DMS 273 treated with DMSO at 0.1 percent for 48 hours (cell line): Measurements from ENCODE around the gene ZNF697.
"Not testable (repeated sequence)": the region's sequence is repeated elsewhere in the genome, so short reads cannot be mapped to it uniquely, and the experiment has no call there.

Experiments
- DNase-seq: peaks from one replicate; lab custom pipeline; 2025; lab: John Stamatoyannopoulos, UW

Gene ZNF697

DNA sequence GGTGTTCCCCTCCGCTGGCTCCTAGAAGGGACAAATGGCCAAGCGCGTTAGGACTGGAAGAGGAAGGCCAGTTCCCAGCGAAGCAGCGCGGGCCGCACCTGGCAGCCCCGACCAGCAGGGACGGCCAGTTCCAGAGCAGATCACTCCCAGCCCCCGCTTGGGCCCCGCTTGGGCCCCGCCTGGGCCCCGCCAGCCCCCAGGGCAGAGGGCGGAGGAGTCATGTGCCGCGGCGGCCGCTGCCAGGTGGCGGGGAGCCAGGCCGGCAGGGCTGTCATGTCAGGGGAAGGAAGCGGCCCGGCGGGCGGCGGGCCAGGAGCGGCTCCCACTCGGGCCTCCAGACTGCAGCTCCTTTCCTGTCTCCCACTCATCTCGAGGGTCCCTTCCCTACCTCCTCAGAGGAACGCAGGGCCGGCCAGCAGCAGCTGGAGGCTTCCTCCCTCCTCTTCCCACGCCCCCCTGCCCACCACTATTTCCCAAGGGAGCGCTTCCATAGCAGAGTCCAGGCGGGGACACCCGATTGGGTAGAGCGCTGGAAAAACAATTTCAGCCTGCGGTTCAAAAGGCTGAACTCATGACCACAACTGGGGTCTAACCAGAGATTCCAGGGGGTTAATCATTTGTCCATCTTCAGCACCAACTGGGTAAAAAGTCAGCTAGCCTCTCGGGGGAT, 16.5 kb downstream of the ZNF697 start:
- no peak for DNase-seq

DNA sequence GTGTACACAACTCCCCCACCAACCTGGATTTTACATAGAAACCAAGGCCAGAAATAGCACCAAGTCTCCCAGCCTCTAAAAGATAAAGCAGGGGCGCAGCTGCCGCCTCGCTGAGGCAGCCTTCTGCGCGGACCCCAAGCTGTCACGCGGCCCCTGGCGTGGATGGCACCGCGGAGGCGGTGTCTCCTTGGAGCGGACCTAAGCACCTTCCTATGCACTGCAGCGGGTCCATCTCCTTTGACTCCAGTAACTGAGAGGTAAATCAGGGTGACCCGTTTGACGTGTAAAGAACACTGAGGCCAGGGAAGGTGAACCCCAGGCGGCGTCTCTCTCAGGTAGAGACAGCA, 17.0 kb downstream of the ZNF697 start:
- no peak for DNase-seq

DNA sequence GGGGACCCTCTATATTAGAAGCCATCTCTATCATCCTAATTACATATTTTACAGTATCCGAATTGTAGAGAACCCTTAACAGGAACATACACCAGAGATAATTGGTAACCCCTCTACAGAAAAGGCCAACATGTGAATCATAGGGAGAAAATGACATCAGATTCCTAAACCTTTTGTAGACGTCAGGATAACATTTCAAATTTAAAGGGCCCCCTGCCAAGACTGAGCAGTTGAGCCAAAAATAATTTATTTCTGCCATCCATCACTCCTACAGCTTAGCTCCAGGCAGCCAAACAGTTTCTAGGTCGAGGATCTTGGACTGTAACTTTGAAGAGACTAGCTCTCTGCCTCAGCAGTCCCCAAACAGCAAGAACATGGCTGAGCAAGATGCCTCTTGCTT, 21.2 kb downstream of the ZNF697 start:
- DNase-seq, result no peak

DNA sequence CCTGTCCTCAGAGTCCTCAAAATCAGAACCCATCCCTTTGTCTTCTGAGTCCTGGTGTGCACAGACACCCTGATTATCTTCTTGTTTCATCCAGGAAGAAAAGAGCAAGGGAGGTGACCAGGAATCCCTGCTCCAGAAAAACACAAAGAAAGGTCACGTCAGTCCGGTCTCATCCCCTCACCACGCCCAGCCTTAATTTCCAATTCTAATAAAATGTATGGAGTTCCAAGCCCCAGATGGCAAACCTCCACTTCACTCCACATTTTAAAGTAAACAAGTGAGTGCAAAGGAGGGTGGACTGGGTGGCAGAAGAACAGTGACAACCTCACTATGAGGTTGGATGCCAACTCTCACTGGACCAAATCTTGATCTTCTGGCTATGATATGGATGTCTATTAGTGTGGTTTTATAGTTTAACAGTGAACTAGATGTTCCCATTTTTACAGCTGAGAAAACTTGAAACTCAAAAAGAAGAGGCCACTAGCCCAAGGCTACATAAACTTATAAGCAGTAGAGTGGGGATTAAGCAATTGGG, 22.0 kb downstream of the ZNF697 start:
- no peak for DNase-seq

DNA sequence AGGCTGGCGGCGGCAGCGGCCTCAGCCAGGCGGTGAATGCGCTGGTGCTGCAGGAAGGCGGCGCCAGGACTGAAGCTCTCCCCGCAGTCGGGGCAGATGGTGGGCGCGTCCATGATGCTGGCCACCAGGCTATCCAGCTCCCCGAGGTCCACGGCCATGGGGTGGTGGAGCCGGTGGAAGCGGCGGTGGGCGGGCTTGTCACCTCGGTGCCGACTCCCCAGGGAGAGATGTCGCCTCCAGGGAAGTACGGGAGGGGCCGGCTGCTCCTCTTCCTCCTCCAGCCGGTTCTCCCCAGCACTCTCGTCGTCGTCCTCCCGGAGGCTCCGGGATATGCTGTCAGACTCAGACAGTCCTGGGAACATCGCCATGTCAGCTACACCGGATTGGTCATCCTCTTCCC, 24.4 kb downstream of the ZNF697 start:
- no peak for DNase-seq

DNA sequence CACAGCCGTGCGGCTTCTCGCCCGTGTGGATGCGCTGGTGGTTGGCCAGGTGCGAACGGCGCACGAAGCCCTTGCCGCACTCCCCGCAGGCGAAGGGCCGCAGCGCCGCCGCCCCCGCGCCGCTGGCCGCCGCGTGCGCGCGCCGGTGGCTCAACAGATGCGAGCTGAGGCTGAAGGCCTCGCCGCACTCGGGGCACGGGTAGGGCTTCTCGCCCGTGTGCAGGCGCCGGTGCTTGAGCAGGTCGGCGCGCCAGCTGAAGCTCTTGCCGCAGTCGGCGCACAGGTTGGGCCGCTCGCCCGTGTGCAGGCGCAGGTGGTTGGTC, 24.9 kb downstream of the ZNF697 start:
- DNase-seq, result no peak

DNA sequence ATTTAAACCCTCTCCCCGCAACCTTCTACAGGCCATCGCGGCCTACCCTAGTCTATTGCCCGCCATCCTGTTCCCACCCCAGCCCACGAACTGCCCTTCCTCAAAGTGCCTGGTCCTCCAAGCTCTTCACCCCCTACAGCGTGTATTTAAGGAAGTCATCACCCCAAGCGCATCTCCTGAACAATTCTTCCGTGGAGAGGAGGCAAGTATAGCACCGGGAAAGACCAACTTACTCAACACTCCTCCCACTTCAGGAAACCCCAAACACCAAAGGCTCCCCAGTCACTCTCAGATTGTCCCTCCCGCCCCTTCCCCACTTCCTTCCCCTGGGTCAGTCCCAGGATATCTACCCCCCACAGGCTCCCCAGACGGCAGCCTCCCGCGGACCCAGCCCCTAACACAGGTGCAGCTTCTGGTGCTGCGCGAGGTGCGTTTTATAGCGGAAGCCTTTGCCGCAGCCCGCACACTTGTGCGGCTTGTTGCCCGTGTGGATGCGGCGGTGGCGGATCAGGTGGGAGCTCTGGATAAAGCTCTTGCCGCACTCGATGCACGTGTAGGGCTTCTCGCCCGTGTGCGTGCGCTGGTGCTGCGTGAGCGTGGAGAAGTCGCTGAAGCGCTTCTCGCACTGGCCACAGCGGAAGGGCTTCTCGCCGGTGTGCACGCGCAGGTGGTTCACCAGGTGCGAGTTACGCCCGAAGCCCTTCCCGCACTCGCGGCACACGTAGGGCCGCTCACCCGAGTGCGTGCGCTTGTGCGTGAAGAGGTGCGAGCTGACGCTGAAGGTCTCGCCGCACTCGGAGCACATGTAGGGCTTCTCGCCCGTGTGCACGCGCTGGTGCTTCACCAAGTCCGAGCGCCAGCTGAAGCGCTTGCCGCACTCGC, 25.5 kb downstream of the ZNF697 start:
- DNase-seq, result no peak

DNA sequence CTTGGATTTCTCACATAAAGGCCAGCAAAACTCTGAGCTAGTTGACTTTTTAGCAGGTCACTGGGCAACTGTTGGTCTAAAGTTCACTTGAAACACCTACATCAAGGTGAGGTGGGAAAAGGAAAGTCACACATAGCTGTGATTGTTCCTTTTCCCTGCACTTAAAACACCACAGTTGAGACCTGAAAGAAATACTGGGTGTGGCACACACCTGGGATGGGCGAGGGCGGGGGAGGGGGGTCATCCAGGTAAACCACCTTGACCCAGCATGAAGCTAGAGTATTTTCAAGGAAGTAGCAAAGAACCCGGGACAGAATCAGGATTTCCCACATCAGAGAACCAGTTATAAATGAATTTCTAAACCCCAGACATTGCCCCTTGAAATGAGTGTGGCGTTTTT, 26.4 kb downstream of the ZNF697 start:
- DNase-seq, result no peak

DNA sequence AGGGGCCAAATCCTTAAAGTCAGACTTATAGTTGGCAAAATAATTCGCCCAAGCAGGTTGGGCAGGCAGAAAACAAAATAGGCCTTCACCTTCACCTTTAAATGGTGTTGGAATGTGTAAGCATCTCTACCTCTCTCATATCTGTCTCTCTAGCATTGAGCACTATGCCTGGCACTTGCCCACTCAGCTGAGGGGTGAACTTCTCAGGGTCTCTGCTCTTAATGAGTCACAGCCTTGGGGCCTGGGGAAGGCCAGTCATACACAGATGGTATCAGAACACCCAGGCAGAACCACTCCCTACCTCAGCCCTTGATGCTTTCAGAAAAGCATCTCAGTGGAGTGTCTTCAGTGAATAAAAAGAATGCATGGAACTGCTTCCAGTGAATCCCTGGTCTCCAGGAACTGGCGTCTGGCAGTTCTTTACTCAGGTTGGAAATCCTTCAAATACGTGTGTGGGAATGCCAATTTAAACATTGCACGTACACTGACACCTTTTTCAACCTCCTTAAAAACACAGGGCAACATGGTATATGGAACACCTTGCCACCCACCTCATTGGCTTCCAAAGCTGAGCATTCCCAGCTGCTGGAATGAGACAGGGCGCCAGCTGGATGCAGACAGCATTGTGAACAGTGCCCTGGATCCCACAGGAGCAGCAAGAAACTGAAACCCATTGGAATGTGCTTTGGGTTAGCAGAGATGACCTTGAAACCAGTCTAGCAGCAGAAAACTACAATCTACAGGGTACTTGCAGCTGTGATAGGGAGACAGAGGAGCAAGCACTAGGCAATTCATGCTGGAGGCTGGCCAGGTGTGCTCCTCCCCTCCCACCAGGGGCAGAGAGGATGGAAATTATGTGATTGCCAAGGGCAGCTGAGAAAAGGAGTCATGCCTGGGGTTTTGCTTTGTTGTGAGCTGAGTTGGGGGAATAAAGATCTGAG, 30.0 kb downstream of the ZNF697 start:
- no peak for DNase-seq

DNA sequence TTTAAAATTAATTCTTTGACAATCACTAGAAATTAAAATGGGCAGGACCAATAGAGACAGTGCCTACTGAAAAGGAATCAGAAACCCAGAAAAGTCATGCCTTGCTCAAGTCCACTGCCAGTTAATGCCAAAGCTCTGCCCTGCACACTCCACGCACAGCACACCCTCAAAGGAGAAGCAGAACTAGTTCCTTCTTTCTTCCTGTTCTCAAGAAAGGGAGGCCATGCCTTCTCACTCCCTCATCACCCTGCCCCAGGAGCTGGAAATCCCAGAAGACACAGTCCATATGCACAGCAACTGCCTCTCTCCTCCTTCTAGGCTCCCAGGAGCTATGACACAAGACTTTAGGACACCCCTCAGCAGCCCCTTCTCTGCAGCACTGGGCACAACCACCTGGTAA, 31.3 kb downstream of the ZNF697 start:
- not testable (repeated sequence) for DNase-seq

DNA sequence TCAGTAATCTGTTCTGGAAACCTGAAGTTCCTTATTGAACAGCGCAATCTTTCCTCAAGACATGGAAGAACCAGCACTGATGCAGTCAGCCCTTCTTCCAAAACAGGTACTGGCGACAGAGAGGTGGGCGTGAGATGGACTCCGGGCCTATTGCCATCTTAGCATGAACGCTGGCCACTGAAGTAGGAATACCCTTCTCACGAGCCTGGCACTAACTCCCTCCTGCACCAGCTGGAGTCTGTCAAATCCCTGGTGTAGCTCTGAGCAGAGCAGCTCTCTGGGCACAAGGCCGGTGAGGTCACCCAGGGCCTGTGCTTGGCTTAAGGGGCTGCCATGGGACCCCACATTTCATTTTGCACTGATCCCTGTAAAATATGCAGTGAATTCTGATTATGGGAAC, 33.0 kb downstream of the ZNF697 start:
- DNase-seq, result not testable (repeated sequence)

DNA sequence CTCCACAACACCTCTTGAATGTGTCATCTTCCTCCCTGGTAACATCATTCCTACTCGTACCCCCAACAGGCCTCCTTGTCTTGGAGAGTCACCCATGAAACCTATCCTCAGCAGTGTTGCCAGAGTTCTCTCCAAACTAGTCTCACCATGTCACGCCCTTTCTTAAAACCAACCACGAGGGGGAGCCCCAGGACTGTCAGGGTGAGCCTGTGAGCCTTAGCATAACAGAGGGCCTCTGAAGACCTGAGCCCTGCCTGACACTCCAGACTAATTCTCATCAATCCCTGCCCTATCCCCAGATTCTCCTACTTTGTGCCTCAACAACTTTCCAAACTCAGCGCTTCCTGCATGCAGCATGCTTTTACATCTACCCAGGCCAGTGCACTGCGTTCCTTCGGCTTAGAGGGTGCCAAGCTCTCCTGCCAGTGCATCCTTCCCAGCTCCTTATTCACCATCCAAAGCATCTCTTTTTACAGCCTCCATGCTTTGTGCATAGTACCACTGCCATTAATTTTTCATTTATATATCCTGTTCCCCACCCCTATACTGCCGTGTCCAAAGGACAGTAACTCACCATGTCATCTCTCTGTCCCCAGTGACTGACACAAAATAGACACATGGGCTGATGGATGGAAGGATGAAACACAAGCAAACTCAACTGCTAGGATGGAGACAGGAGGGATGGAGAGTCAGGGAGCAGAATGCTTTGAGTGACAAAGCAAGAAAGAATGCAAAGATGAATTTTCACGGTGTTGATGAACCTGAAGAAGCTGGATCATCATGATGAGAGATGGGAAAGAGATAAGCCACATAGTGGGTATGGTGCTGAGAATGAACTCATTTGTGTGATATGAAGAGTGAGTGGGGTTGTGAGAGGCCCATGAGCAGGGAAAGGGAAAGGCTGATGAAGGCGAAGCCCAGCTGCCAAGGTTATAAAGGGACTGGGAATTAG, 34.0 kb downstream of the ZNF697 start:
- no peak for DNase-seq

DNA sequence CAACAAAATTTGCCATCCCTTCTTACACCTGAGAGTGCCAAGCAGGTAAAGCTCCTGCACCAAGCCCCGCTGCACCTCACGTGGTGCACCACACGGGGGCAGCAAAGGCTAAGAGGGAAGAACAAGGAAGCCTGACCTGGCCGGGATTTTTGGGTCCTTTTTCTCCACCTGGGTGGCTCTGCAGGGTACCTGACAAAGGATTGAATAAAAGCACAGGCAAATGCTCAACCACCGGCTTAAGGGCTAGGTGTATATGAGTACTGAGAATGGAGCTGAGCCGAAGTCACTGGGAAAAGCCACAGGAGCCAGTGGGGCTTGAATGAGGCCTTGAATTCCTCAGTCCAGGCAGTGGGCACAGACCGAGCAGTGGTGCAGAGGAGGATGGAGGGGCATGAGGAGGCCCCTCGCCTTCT, 36.4 kb downstream of the ZNF697 start:
- DNase-seq, result no peak

DNA sequence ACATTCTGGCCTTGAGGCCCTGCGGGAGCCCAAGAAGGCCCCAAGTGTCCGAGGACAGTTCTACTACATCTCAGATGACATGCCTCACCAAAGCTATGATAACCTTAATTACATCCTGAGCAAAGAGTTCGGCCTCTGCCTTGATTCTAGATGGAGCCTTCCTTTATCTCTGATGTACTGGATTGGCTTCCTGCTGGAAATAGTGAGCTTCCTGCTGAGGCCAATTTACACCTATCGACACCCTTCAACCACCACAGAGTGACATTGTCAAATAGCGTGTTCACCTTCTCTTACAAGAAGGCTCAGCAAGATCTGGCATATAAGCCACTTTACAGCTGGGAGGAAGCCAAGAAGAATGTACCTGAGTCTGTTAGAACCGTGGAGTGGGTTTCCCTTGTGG, 39.2 kb downstream of the ZNF697 start:
- not testable (repeated sequence) for DNase-seq

DNA sequence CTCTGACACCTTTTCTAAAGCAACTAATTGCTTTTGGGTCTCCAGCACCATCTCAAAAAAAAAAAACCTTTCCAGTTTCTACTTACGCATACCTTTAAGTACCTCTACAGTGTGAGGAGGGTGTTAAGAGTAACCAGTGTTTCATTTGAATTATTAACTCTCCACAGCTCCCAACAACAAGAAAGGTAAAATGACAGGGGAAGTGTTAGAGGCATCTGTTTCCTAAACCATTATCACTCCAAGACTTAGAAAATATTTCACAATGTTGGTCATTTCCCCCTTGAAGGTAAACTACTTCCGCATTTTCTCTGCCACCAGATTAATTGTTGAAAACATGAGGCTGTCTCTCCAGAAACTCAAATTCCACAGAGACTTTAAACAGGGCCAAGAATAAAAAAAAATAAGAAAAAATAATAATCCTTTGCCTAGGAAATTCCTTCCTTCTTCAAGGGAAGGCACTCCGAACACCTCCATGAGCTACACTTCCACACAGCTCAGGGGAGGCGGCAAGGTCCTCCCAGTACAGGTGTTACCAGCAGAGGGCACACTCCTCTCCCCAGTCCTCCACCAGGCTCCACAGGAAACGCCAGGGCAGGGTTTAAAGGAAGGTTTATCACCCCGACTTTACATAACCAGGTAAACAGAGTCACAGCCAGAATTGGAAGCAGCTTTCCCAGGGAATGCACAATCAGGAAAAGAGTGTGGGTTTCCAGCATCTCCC, 40.8 kb downstream of the ZNF697 start:
- not testable (repeated sequence) for DNase-seq

DNA sequence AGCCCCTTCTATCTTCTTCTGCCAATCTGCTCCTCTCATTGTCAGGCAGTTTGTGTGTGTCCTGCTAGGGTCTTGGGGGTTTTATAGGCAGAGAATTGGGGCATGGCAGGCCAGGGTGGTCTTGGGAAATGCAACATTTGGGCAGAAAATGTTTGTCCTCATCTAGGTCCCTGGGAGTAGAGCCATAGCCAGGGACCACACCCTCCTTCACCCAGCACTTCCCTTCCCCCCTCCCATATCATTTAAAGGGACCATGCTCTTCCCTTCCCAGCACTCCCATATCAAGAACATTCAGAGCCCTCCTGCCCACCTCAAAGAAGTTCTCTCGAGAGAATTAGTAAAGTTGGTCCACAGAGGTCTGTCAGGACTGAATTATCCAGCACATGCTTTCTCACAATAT, 41.7 kb downstream of the ZNF697 start:
- DNase-seq, result no peak

DNA sequence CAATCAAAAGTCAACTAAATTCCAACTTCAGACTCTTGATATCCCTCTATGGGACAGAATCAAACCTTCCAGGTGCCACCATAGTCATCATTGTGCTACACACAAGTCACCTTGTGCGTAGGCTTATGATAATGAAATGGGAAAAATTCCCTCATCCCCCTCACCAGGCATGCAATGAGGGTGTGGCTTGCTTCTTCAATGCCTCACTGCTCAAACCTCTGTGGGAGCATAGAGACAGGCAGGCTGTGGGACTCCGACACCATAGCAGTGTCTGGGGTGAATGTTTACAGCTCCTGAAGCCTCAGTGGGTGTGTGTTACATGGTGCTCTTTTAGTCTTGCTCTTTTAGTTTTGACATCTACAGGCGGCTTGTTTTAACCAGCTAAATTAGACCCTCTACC, 42.4 kb downstream of the ZNF697 start:
- no peak for DNase-seq

DNA sequence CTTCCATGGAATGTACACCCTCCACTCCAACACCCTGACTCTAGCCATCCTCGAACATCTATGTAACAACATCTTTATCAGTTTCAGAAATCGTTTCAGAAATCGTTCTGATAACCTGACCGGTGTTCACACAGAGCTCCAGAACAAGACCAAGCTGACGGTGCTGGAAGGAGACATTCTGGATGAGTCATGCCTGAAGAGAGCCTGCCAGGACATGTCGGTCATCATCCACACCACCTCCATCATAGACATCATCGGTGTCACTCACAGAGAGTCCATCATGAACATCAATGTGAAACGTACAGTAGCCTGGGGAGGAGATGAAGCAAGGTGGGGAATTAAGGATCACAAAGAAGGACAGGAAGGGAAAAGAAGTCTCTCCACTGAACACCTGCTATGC, 43.0 kb downstream of the ZNF697 start:
- not testable (repeated sequence) for DNase-seq

DNA sequence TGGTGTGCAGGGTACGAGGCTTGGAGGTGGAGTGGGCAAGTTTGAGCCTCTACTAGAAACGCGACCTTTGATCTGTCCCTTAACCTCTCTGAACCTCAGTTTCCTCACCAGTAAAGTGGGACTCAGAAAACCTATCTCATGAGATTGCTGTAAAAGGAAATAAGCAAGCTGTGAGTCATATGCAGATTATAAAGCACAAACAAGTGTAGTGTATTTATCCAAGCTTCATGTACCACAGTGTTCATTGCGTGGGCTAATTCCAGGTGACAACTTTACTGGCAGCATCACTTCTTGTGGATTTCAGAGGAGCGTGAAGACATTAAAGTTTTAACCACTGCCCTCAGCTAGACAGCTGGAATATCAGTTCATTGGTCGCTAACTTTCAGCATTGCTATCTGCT, 44.4 kb downstream of the ZNF697 start:
- DNase-seq, result no peak

DNA sequence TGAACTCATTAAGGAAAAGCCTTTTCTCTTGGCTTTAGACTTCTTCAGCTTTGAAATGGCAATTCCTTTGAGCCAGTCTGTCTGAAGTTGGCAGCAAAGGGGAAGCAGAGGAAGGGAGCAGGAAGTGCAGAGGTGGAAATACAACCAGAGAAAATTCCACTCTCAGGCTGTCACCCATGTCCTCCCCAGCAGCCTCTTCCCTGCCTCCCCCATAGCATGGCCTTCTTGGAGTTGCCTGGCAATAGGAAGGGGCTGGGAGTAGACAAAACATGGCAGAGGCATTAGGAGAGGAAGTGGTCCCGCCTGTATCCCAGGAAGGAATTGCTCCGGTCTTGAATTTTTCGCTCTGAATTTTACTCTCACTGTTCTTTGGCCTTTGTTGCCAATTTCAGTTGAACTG, 44.8 kb downstream of the ZNF697 start:
- DNase-seq, result not testable (repeated sequence)

DNA sequence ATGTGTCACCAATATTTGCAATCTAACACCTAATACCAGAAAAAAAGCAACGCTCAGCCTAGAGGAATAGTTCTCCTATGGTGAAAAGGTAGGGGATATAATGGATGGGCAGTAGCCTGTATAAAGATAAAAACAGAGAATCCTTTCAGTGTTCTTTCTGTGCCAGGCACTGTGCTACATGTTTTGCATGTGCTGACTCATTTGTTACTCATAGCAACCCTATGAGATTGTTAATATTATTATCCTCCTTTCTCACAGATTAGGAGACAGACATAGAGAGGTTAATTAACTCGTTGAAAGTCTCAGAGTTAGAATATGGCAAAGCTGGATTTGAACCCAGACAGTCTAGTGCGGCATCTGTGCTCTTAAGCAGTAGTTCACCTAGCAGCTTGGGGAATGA, 45.3 kb downstream of the ZNF697 start:
- not testable (repeated sequence) for DNase-seq
